Measurements from ENCODE around the gene FURIN. TPM values are rescaled to one million over a fixed set of nuclear protein-coding genes. Genes with fewer than 3 reads are reported as not detected.
"Not testable (repeated sequence)": the region's sequence is repeated elsewhere in the genome, so short reads cannot be mapped to it uniquely, and the experiment has no call there.

Gene FURIN
- total RNA-seq, 1 donor from 2014 or later, result 26.5 TPM

DNA sequence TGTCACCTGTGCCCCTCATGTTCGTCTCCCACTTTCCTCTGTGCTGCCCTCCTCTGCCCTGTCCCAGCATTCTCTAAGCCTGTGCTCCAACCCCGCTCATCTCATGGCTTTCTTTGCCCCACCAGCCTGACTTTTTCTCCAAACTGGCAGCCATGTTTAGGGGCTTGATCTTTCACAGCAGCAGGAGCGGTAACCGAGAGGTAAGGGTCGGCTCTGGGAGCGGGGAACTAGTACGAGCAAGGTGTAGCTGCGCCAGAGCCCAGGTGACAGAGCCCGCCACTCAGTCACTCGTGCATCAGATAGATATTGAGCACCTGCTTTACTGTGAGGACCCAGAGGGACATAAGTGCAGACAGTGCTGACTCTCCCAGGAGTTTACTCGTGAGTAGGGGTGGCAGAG lies 48.1 kb downstream of the FURIN start:
- TF ChIP-seq, protein P1, sequence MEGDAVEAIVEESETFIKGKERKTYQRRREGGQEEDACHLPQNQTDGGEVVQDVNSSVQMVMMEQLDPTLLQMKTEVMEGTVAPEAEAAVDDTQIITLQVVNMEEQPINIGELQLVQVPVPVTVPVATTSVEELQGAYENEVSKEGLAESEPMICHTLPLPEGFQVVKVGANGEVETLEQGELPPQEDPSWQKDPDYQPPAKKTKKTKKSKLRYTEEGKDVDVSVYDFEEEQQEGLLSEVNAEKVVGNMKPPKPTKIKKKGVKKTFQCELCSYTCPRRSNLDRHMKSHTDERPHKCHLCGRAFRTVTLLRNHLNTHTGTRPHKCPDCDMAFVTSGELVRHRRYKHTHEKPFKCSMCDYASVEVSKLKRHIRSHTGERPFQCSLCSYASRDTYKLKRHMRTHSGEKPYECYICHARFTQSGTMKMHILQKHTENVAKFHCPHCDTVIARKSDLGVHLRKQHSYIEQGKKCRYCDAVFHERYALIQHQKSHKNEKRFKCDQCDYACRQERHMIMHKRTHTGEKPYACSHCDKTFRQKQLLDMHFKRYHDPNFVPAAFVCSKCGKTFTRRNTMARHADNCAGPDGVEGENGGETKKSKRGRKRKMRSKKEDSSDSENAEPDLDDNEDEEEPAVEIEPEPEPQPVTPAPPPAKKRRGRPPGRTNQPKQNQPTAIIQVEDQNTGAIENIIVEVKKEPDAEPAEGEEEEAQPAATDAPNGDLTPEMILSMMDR (IDR thresholded peaks at IDR 0.05; ENCODE audit: partially characterized antibody, unreplicated experiment), result no peak
- Mint-ChIP-seq H3K27ac (ENCODE audit: unreplicated experiment) (peak overlapping the region; percentile 89), H3K27me3 (ENCODE audit: unreplicated experiment) (peaks cover 9% of the 10 kb centered on the region)

DNA sequence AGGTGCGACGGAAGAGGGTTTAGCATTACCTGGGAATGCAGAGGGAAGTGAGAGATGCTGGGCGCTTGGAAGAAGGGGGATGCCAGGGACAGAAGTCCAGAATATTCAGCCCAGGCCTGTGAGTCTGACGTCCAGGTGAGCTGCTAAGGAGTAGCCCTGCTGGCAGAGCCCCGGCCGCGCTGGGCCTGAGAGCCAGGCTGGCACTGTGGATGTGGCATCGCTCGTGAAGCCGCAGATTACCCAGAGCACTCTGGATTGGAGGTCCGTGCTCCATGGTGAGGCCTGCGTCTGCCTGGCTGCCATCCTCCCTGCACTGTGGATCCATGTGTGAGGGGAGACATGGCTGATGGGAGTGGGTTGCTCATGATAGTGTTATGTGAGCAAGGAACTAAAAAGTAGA lies 49.2 kb downstream of the FURIN start:
- TF ChIP-seq, protein P1 (IDR thresholded peaks at IDR 0.05; ENCODE audit: partially characterized antibody, unreplicated experiment), result no peak
- no peak overlapping the region for H3K4me3 Mint-ChIP-seq (ENCODE audit: unreplicated experiment)
- no peak for DNase-seq
- peaks cover 27% of the 10 kb centered on the region for H3K4me1 Mint-ChIP-seq (ENCODE audit: low read depth, unreplicated experiment)
- peaks cover 5% of the 10 kb centered on the region for H3K36me3 Mint-ChIP-seq (ENCODE audit: unreplicated experiment)
- peaks cover 16% of the 10 kb centered on the region for H3K9me3 Mint-ChIP-seq (ENCODE audit: unreplicated experiment)
- peaks cover 12% of the 10 kb centered on the region for H3K27me3 Mint-ChIP-seq (ENCODE audit: unreplicated experiment)
- H3K27ac Mint-ChIP-seq (ENCODE audit: unreplicated experiment), result no peak overlapping the region

More for the DNA sequence above, 48.1 kb downstream of the FURIN start:
- Mint-ChIP-seq H3K36me3 (ENCODE audit: unreplicated experiment) (peaks cover 5% of the 10 kb centered on the region), H3K4me3 (ENCODE audit: unreplicated experiment) (peak overlapping the region; percentile 54), H3K4me1 (ENCODE audit: low read depth, unreplicated experiment) (peaks cover 27% of the 10 kb centered on the region), H3K9me3 (ENCODE audit: unreplicated experiment) (peaks cover 16% of the 10 kb centered on the region)
- DNase-seq, result no peak

- TF ChIP-seq, protein P1 (IDR thresholded peaks at IDR 0.05; ENCODE audit: partially characterized antibody, unreplicated experiment), result no peak
- peaks cover 16% of the 10 kb centered on the region for H3K9me3 Mint-ChIP-seq (ENCODE audit: unreplicated experiment)
- no peak overlapping the region for H3K27ac Mint-ChIP-seq (ENCODE audit: unreplicated experiment)
- H3K4me3 Mint-ChIP-seq (ENCODE audit: unreplicated experiment), result no peak overlapping the region
- no peak for DNase-seq
- peaks cover 12% of the 10 kb centered on the region for H3K27me3 Mint-ChIP-seq (ENCODE audit: unreplicated experiment)
- H3K4me1 Mint-ChIP-seq (ENCODE audit: low read depth, unreplicated experiment), result peaks cover 27% of the 10 kb centered on the region
- peaks cover 5% of the 10 kb centered on the region for H3K36me3 Mint-ChIP-seq (ENCODE audit: unreplicated experiment)
Measured at GRCh38 chr15:90918034-90918788, 49.8 kb downstream of the FURIN start.

DNA sequence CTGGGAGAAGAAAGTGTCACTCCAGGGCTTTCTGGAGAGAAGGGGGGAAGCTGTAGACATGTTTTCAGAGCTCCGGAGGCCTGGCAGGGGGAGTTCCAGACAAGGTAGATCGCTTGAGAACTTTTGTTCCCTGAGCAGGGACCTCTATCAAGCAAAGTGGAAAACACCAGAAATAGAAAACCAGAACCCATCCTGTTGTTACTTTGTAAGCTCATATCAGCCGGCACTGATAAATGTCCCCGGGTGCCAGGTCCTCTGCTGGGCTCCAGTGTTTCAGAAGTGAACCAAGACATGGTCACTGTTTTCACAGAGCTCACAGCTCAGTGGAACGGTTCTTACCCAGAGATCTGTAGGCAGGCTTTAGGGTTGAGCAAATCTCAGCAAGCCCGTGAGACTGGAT lies 50.4 kb downstream of the FURIN start:
- TF ChIP-seq, protein P1 (IDR thresholded peaks at IDR 0.05; ENCODE audit: partially characterized antibody, unreplicated experiment), result no peak
- Mint-ChIP-seq H3K9me3 (ENCODE audit: unreplicated experiment) (peaks cover 16% of the 10 kb centered on the region), H3K36me3 (ENCODE audit: unreplicated experiment) (peaks cover 5% of the 10 kb centered on the region), H3K27me3 (ENCODE audit: unreplicated experiment) (peaks cover 12% of the 10 kb centered on the region), H3K4me3 (ENCODE audit: unreplicated experiment) (no peak overlapping the region), H3K4me1 (ENCODE audit: low read depth, unreplicated experiment) (peaks cover 27% of the 10 kb centered on the region), H3K27ac (ENCODE audit: unreplicated experiment) (no peak overlapping the region)
- DNase-seq, result no peak

DNA sequence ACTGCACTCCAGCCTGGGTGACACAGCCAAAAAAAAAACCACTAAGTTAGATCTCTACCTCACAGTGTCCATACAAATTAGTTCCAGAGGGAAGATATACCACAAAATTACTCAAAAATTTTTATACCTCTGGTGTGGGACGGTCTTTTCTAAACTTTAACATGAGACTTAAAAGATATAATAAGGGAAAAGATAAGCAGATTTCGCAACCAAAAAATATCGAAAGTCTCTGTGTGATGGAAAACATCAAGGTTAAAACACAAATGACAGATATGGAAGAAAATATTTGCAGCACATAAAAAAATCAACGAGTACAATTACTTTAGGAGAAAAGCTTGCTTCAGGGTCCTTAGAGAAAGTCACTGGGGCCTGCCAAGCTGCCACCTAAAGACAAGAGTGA lies 53.5 kb downstream of the FURIN start:
- peaks cover 12% of the 10 kb centered on the region for H3K27me3 Mint-ChIP-seq (ENCODE audit: unreplicated experiment)
- TF ChIP-seq, protein P1 (IDR thresholded peaks at IDR 0.05; ENCODE audit: partially characterized antibody, unreplicated experiment), result no peak
- H3K4me1 Mint-ChIP-seq (ENCODE audit: low read depth, unreplicated experiment), result peaks cover 8% of the 10 kb centered on the region
- no peak overlapping the region for H3K4me3 Mint-ChIP-seq (ENCODE audit: unreplicated experiment)
- DNase-seq, result no peak
- peaks cover 5% of the 10 kb centered on the region for H3K36me3 Mint-ChIP-seq (ENCODE audit: unreplicated experiment)
- H3K9me3 Mint-ChIP-seq (ENCODE audit: unreplicated experiment), result peaks cover 3% of the 10 kb centered on the region
- H3K27ac Mint-ChIP-seq (ENCODE audit: unreplicated experiment), result no peak overlapping the region

GRCh38 chr15:90922712-90923322 lies 54.4 kb downstream of the FURIN start:
- H3K27me3 Mint-ChIP-seq (ENCODE audit: unreplicated experiment), result peaks cover 12% of the 10 kb centered on the region
- not testable (repeated sequence) for H3K27ac Mint-ChIP-seq (ENCODE audit: unreplicated experiment); DNase-seq; H3K4me1 Mint-ChIP-seq (ENCODE audit: low read depth, unreplicated experiment); H3K9me3 Mint-ChIP-seq (ENCODE audit: unreplicated experiment); H3K4me3 Mint-ChIP-seq (ENCODE audit: unreplicated experiment); H3K36me3 Mint-ChIP-seq (ENCODE audit: unreplicated experiment)
